WTC11 (cell line): Measurements from ENCODE around the gene PLXDC1.

ENCODE experiments used
- CTCF ChIP-seq: fragments of 200-600 bp; IDR thresholded peaks from 2 replicates; pipeline ENCODE4 v1.8.0; 2022; ENCODE audit warnings: antibody characterized with exemption
- E2F4 ChIP-seq: sonication (generic); formaldehyde crosslinking; IDR thresholded peaks from 2 replicates; pipeline ENCODE4 v1.8.1; 2022; ENCODE audit warnings: low read depth, mild to moderate bottlenecking, moderate library complexity, missing genetic modification reagents, borderline replicate concordance
- FOXP1 ChIP-seq: sonication (generic); formaldehyde crosslinking; IDR thresholded peaks from 2 replicates; pipeline ENCODE4 v1.8.0; 2022; ENCODE audit warnings: missing genetic modification reagents, mild to moderate bottlenecking, moderate library complexity, borderline replicate concordance
- MXD4 ChIP-seq: fragments of 250-450 bp; sonication (Bioruptor Pico); IDR thresholded peaks from 2 replicates; pipeline ENCODE4 v1.8.0; 2021; ENCODE audit warnings: mild to moderate bottlenecking, moderate library complexity, borderline replicate concordance
- NR2C2 ChIP-seq: sonication (generic); formaldehyde crosslinking; IDR thresholded peaks from 2 replicates; pipeline ENCODE4 v1.8.0; 2022; ENCODE audit warnings: mild to moderate bottlenecking, missing genetic modification reagents
- SP1 ChIP-seq: sonication (generic); formaldehyde crosslinking; conservative IDR thresholded peaks from 2 replicates; pipeline ENCODE4 v1.8.1; 2022; ENCODE audit warnings: missing genetic modification reagents
- USF1 ChIP-seq: sonication (generic); formaldehyde crosslinking; IDR thresholded peaks from 2 replicates; pipeline ENCODE4 v1.8.0; 2022; ENCODE audit warnings: mild to moderate bottlenecking, missing genetic modification reagents
- USF2 ChIP-seq: sonication (generic); formaldehyde crosslinking; IDR thresholded peaks from 2 replicates; pipeline ENCODE4 v1.8.1; 2023; ENCODE audit warnings: mild to moderate bottlenecking, missing genetic modification reagents, moderate library complexity
- ZNF138 ChIP-seq: sonication (generic); formaldehyde crosslinking; conservative IDR thresholded peaks from 2 replicates; pipeline ENCODE4 v1.8.1; 2022; ENCODE audit warnings: mild to moderate bottlenecking, moderate library complexity, missing genetic modification reagents
- ZNF423 ChIP-seq: fragments of 250-450 bp; sonication (Bioruptor Pico); IDR thresholded peaks from 2 replicates; pipeline ENCODE4 v2.1.2; 2022; ENCODE audit warnings: mild to moderate bottlenecking, moderate library complexity

- TF ChIP-seq CTCF (no peak), USF2 (no peak), E2F4 (no peak), MXD4 (CRISPR knock-in tag) (no peak), ZNF423 (CRISPR knock-in tag) (no peak), NR2C2 (CRISPR knock-in tag) (no peak), USF1 (CRISPR knock-in tag) (no peak), FOXP1 (no peak), SP1 (no peak), ZNF138 (CRISPR knock-in tag) (no peak)
These were observed 27.1 kb upstream of the PLXDC1 start for GRCh38 chr17:39178536-39178935.
